A549 (cell line): ENCODE measurements around the gene UBAP1L. TPM values are rescaled to one million over a fixed set of nuclear protein-coding genes. Genes with fewer than 3 reads are reported as not detected.
A peak's percentile ranks its signal among the peaks of the same experiment; 100 is the strongest.

Source experiments
- ATAC-seq, 2 experiments: fragments of 200-7000 bp in 1 of 2; fragments of >200 bp in 1 of 2; cut with Nextera tagmentation in 1 of 2; cut with Tn5 transposase in 1 of 2; 3 replicates each; pipeline versions ENCODE4 v1.8.0 to v1.9.1; 2018 to 2020; ENCODE audit warnings: mild to moderate bottlenecking in 1 of 2, moderate library complexity in 1 of 2
- CTCF ChIA-PET: fragments of 300-600 bp; sonication (Branson Sonifier 250); formaldehyde crosslinking; extraction: SDS; loops from one replicate; lab custom pipeline; 2021; ENCODE audit warnings: antibody characterized with exemption, inconsistent platforms; lab: Yijun Ruan, JAX
- POLR2A ChIA-PET: fragments of 350-600 bp; formaldehyde crosslinking; extraction: SDS; loops from one replicate; lab custom pipeline; 2021; ENCODE audit warnings: antibody characterized with exemption, inconsistent platforms; lab: Yijun Ruan, JAX
- DNase-seq, 2 experiments: peaks; one replicate each; pipeline versions ENCODE4 v3.0.0 to v3.0.0-alpha.2; 2011 to 2016; ENCODE audit warnings: low read depth in 1 of 2, low spot score in 1 of 2
- FAIRE-seq: peaks from 2 replicates; lab custom pipeline; 2011; peaks lifted over from hg19 to GRCh38; lab: Jason Lieb, UNC
- H3K27ac ChIP-seq, 2 experiments: fragments of >200 bp; sonication (Bioruptor Twin); formaldehyde crosslinking; 3 replicates each; pipeline ENCODE4 v1.5.1; 2016 to 2017
- H3K4me1 ChIP-seq: fragments of >200 bp; sonication (Bioruptor Twin); formaldehyde crosslinking; 3 replicates; pipeline ENCODE4 v1.6.1; 2016
- H3K4me2 ChIP-seq: fragments of >200 bp; sonication (Bioruptor Twin); formaldehyde crosslinking; 3 replicates; pipeline ENCODE4 v1.6.1; 2016
- H3K4me3 ChIP-seq: fragments of >200 bp; sonication (Bioruptor Twin); formaldehyde crosslinking; 3 replicates; pipeline ENCODE4 v1.5.1; 2016
- H3K9me3 ChIP-seq: fragments of >200 bp; sonication (Bioruptor Twin); formaldehyde crosslinking; 3 replicates; pipeline ENCODE4 v1.6.1; 2016
- CHD2 ChIP-seq: fragments of 150-350 bp; IDR thresholded peaks from 2 replicates; pipeline ENCODE4 v1.6.1; 2014; ENCODE audit warnings: low read length; ENCODE audit not compliant: partially characterized antibody
- EHMT2 ChIP-seq: fragments of 200-600 bp; sonication (generic); IDR thresholded peaks from 2 replicates; pipeline ENCODE4 v1.6.1; 2016; ENCODE audit warnings: antibody characterized with exemption, low read depth, mild to moderate bottlenecking, moderate library complexity
- EP300 ChIP-seq, 2 experiments: fragments of >200 bp; sonication (Bioruptor Twin); formaldehyde crosslinking; IDR thresholded peaks; 2 replicates in 1 of 2; 3 replicates in 1 of 2; pipeline ENCODE4 v1.6.1; 2016 to 2017
- FOXS1 ChIP-seq: fragments of 250-450 bp; sonication (Bioruptor Pico); IDR thresholded peaks from 2 replicates; pipeline ENCODE4 v1.5.0; 2020; ENCODE audit warnings: mild to moderate bottlenecking, moderate library complexity
- HDAC2 ChIP-seq: fragments of 200-600 bp; sonication (generic); IDR thresholded peaks from 2 replicates; pipeline ENCODE4 v1.6.1; 2016
- HOXB5 ChIP-seq: fragments of 250-450 bp; sonication (Bioruptor Pico); IDR thresholded peaks from 2 replicates; pipeline ENCODE4 v1.5.0; 2020; ENCODE audit warnings: mild to moderate bottlenecking, moderate library complexity
- JUNB ChIP-seq: fragments of >200 bp; sonication (Bioruptor Twin); formaldehyde crosslinking; IDR thresholded peaks from 2 replicates; pipeline ENCODE4 v1.6.1; 2016
- MAX ChIP-seq: IDR thresholded peaks from 2 replicates; pipeline ENCODE4 v1.6.1; 2012
- NFE2L2 ChIP-seq: fragments of 150-350 bp; conservative IDR thresholded peaks from 2 replicates; pipeline ENCODE4 v1.6.1; 2014; ENCODE audit warnings: low read length
- PHF8 ChIP-seq: fragments of 200-600 bp; sonication (generic); IDR thresholded peaks from 2 replicates; pipeline ENCODE4 v1.6.1; 2016; ENCODE audit warnings: low read depth, mild to moderate bottlenecking, antibody characterized with exemption, moderate library complexity, borderline replicate concordance
- POLR2AphosphoS2 ChIP-seq: conservative IDR thresholded peaks from 2 replicates; pipeline ENCODE4 v1.6.1; 2012; ENCODE audit warnings: low read length, improper control_type of control experiment, inconsistent platforms
- RCOR1 ChIP-seq: fragments of 150-350 bp; IDR thresholded peaks from 2 replicates; pipeline ENCODE4 v1.6.1; 2014; ENCODE audit warnings: antibody characterized with exemption, low read length, low read depth
- SMC3 ChIP-seq: fragments of >200 bp; sonication (Bioruptor Twin); formaldehyde crosslinking; IDR thresholded peaks from 3 replicates; pipeline ENCODE4 v1.6.1; 2018; ENCODE audit warnings: inconsistent platforms
- SREBF2 ChIP-seq: fragments of 450-650 bp; IDR thresholded peaks from 2 replicates; pipeline ENCODE4 v1.6.1; 2014; ENCODE audit warnings: mild to moderate bottlenecking, moderate library complexity
- ZFP36 ChIP-seq: fragments of 450-650 bp; IDR thresholded peaks from 2 replicates; pipeline ENCODE4 v1.6.1; 2014; ENCODE audit warnings: borderline replicate concordance; ENCODE audit not compliant: partially characterized antibody
- ZSCAN20 ChIP-seq: fragments of 250-450 bp; sonication (Bioruptor Pico); IDR thresholded peaks from 2 replicates; pipeline ENCODE4 v1.8.0; 2022; ENCODE audit warnings: mild to moderate bottlenecking, moderate library complexity
- WGBS: methylation state at CpG from one replicate; pipeline ENCODE4 v1.1.6; 2017; ENCODE audit errors: missing lambda C conversion rate; 5-methylcytosine and 5-hydroxymethylcytosine counted together
- polyA plus RNA-seq, 4 experiments: library from polyadenylated mRNA; depleted of rRNA in 3 of 4; stranded (reverse); fragments of >200 nt; fragmentation: RNase III in 1 of 4; extraction: RNeasy Plus Mini Kit Qiagen cat#74134 plus additional on column Dnase treatment in 1 of 4; gene quantifications; 2 replicates in 3 of 4; 3 replicates in 1 of 4; pipeline ENCODE4 v1.2.3, GENCODE V29; 2011 to 2017
- TF ChIP-seq, protein P1 (sequence below): fragments of 250-450 bp; sonication (Bioruptor Pico); IDR thresholded peaks from 2 replicates; pipeline ENCODE4 v1.5.0; 2021; ENCODE audit warnings: mild to moderate bottlenecking, moderate library complexity, borderline replicate concordance
- TF ChIP-seq, protein P2 (sequence below): fragments of >200 bp; sonication (Bioruptor Twin); formaldehyde crosslinking; IDR thresholded peaks from 2 replicates; pipeline ENCODE4 v1.6.1; 2016
- TF ChIP-seq, protein P3 (sequence below): fragments of >200 bp; sonication (Bioruptor Twin); formaldehyde crosslinking; IDR thresholded peaks from 3 replicates; pipeline ENCODE4 v1.6.1; 2016
- TF ChIP-seq, protein P4 (sequence below): fragments of 450-650 bp; IDR thresholded peaks from 2 replicates; pipeline ENCODE4 v1.6.1; 2014; ENCODE audit warnings: antibody characterized with exemption

Gene UBAP1L
- polyA plus RNA-seq, 2 of the 4 experiments (the other 2 are of a cell fraction), result 0.84 to 0.87 TPM

DNA sequence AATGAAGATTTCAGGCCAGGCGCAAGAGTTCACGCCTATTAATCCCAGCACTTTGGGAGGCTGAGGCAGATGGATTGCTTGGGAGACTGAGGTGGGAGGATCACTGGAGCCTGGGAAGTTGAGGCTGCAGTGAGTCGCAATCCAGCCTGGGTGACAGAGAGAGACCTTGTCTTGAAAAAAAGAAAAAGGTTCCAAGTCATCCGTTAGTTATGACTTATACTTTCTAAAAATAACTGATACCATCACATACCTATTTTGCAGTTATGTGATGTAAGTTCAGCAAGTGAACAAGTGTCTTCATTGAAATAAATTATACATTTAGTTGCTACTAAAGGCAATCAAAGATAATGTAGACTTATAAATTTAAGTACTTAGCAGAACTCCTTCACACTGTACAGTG lies 48.0 kb upstream of the UBAP1L start:
- 80% methylated on average over 4 of the region's 4 CpGs for WGBS
- ChIA-PET CTCF (interaction anchor here (0.6 to 1.9 kb wide), 3 partner anchors 11 to 31 kb away, joined by 3 to 4 read pairs (median 3); no protein-coding TSS in a partner anchor), POLR2A (no interaction called here)
- Histone ChIP-seq H3K4me2 (no peak overlapping the region), H3K9me3 (no peaks in the 10 kb centered on the region), H3K4me3 (no peak overlapping the region), H3K4me1 (no peaks in the 10 kb centered on the region), H3K27ac (no peak overlapping the region)
- DNase-seq (no peak), FAIRE-seq (no peak), ATAC-seq (no peak)
- TF ChIP-seq EHMT2 (no peak), SMC3 (no peak), ZFP36 (no peak), ZSCAN20 (CRISPR knock-in tag) (no peak), JUNB (no peak), MAX (no peak), SREBF2 (no peak), PHF8 (no peak), CHD2 (no peak), HDAC2 (no peak)
- TF ChIP-seq, protein P1, sequence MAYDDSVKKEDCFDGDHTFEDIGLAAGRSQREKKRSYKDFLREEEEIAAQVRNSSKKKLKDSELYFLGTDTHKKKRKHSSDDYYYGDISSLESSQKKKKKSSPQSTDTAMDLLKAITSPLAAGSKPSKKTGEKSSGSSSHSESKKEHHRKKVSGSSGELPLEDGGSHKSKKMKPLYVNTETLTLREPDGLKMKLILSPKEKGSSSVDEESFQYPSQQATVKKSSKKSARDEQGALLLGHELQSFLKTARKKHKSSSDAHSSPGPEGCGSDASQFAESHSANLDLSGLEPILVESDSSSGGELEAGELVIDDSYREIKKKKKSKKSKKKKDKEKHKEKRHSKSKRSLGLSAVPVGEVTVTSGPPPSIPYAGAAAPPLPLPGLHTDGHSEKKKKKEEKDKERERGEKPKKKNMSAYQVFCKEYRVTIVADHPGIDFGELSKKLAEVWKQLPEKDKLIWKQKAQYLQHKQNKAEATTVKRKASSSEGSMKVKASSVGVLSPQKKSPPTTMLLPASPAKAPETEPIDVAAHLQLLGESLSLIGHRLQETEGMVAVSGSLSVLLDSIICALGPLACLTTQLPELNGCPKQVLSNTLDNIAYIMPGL (CRISPR knock-in tag), result no peak
- TF ChIP-seq, protein P2, sequence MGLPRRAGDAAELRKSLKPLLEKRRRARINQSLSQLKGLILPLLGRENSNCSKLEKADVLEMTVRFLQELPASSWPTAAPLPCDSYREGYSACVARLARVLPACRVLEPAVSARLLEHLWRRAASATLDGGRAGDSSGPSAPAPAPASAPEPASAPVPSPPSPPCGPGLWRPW, result no peak
- TF ChIP-seq, protein P3, sequence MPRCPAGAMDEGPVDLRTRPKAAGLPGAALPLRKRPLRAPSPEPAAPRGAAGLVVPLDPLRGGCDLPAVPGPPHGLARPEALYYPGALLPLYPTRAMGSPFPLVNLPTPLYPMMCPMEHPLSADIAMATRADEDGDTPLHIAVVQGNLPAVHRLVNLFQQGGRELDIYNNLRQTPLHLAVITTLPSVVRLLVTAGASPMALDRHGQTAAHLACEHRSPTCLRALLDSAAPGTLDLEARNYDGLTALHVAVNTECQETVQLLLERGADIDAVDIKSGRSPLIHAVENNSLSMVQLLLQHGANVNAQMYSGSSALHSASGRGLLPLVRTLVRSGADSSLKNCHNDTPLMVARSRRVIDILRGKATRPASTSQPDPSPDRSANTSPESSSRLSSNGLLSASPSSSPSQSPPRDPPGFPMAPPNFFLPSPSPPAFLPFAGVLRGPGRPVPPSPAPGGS, result no peak

GRCh38 chr15:65156692-65157091 lies 41.7 kb upstream of the UBAP1L start:
- peak; percentile 18 for FAIRE-seq

More at GRCh38 chr15:65156692-65157091, 41.7 kb upstream of the UBAP1L start:
- Histone ChIP-seq H3K27ac (no peak overlapping the region), H3K4me2 (no peak overlapping the region), H3K4me3 (no peak overlapping the region), H3K9me3 (no peaks in the 10 kb centered on the region), H3K4me1 (no peaks in the 10 kb centered on the region)
- no peak for TF ChIP-seq HOXB5 (CRISPR knock-in tag)
- TF ChIP-seq SMC3, result no peak
- TF ChIP-seq POLR2AphosphoS2, result no peak
- TF ChIP-seq, protein P4, sequence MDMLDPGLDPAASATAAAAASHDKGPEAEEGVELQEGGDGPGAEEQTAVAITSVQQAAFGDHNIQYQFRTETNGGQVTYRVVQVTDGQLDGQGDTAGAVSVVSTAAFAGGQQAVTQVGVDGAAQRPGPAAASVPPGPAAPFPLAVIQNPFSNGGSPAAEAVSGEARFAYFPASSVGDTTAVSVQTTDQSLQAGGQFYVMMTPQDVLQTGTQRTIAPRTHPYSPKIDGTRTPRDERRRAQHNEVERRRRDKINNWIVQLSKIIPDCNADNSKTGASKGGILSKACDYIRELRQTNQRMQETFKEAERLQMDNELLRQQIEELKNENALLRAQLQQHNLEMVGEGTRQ, result no peak
- TF ChIP-seq FOXS1, result no peak
- TF ChIP-seq EP300 (IDR thresholded peaks at IDR 0.05), result no peak
- no peak for TF ChIP-seq NFE2L2
- TF ChIP-seq, protein P1 (CRISPR knock-in tag), result no peak
- no peak for TF ChIP-seq RCOR1
- ATAC-seq (no peak), DNase-seq (no peak)
- ChIA-PET POLR2A (no interaction called here), CTCF (no interaction called here)
- 84% methylated on average over 5 of the region's 5 CpGs for WGBS
